Upper lobe of left lung (tissue), 6 donors: ENCODE measurements around the gene TPCN1. TPM values are rescaled to one million over a fixed set of nuclear protein-coding genes. Genes with fewer than 3 reads are reported as not detected.

Experiments
- ATAC-seq, 2 donors: fragments of 200-7000 bp; cut with Tn5 transposase; one replicate each; pipeline ENCODE4 v1.9.1; 2022; ENCODE audit warnings: mild to moderate bottlenecking in 2 of 2, moderate library complexity in 2 of 2; ENCODE audit not compliant: low FRiP score in 2 of 2
- DNase-seq, 2 donors: peaks; one replicate each; pipeline ENCODE4 v3.0.0-alpha.2; 2019 to 2020
- H3K27ac ChIP-seq, 4 donors: fragments of 200-600 bp; sonication (generic); one replicate each; pipeline ENCODE4 v1.5.1; 2016 to 2019
- H3K27me3 ChIP-seq, 4 donors: fragments of 200-600 bp; sonication (generic); one replicate each; pipeline ENCODE4 v1.5.1; 2017 to 2019
- H3K36me3 ChIP-seq, 4 donors: fragments of 200-600 bp; sonication (generic); one replicate each; pipeline ENCODE4 v1.5.1; 2016 to 2019
- H3K4me1 ChIP-seq, 4 donors: fragments of 200-600 bp; sonication (generic); one replicate each; pipeline ENCODE4 v1.5.1; 2018 to 2019
- H3K4me3 ChIP-seq, 4 donors: fragments of 200-600 bp; sonication (generic); one replicate each; pipeline ENCODE4 v1.5.1; 2017 to 2019; ENCODE audit warnings: mild to moderate bottlenecking in 2 of 4, moderate library complexity in 1 of 4
- H3K9me3 ChIP-seq, 4 donors: fragments of 200-600 bp; sonication (generic); one replicate each; pipeline ENCODE4 v1.5.1; 2018 to 2019
- CTCF ChIP-seq, 6 experiments: fragments of 450-650 bp in 4 of 6; fragments of 200-600 bp in 2 of 6; sonication (generic) in 2 of 6; IDR thresholded peaks; one replicate each; pipeline ENCODE4 v1.5.1; 2016 to 2019; ENCODE audit warnings: antibody characterized with exemption in 6 of 6
- EP300 ChIP-seq, 4 donors: sonication (generic); formaldehyde crosslinking; IDR thresholded peaks; one replicate each; pipeline ENCODE4 v1.5.1; 2017; ENCODE audit warnings: antibody characterized with exemption in 4 of 4, control low read depth in 2 of 4
- POLR2A ChIP-seq, 4 donors: fragments of 450-650 bp; IDR thresholded peaks; one replicate each; pipeline ENCODE4 v1.5.1; 2016 to 2017; ENCODE audit warnings: antibody characterized with exemption in 4 of 4, mild to moderate bottlenecking in 2 of 4
- POLR2AphosphoS5 ChIP-seq, 2 donors: sonication (generic); formaldehyde crosslinking; IDR thresholded peaks; one replicate each; pipeline ENCODE4 v1.5.1; 2017; ENCODE audit warnings: antibody characterized with exemption in 2 of 2
- WGBS, 2 donors: methylation state at CpG; one replicate each; pipeline ENCODE4 v1.1.5; 2017 to 2018; 5-methylcytosine and 5-hydroxymethylcytosine counted together
- total RNA-seq, 6 donors: library from RNA; depleted of rRNA in 4 of 6; stranded (reverse); fragments of >200 nt in 4 of 6; gene quantifications; one replicate each; pipeline versions ENCODE4 v1.1.0 to v1.2.1, GENCODE V29; 2016 to 2021
- donor health status: DM: no; HTN: no; CAD: no; lungs with moderate emphysema.
- donor health status: DM: no; HTN: yes; CAD: no; lungs with severe emphysema.

TPCN1 gene
- total RNA-seq, 6 donors from 2014 or later, result 36.6 to 193 (median 52.2) TPM

GRCh38 chr12:113278633-113279032 is 57.4 kb downstream of the TPCN1 start:
- no peaks in the 10 kb centered on the region for H3K4me1 ChIP-seq
- no peaks in the 10 kb centered on the region for H3K27me3 ChIP-seq
- DNase-seq (no peak), ATAC-seq (no peak)
- TF ChIP-seq POLR2A (IDR thresholded peaks at IDR 0.05) (no peak), CTCF (IDR thresholded peaks at IDR 0.05) (no peak), EP300 (IDR thresholded peaks at IDR 0.05) (no peak), POLR2AphosphoS5 (IDR thresholded peaks at IDR 0.05) (no peak)
- WGBS, 2 donors, result 78 to 81% methylated on average over 5 of the region's 5 CpGs
- H3K9me3 ChIP-seq, result no peaks in the 10 kb centered on the region
- H3K36me3 ChIP-seq, result peaks cover 30 to 78% (median 54%) of the 10 kb centered on the region in 4 donors
- H3K4me3 ChIP-seq, result no peak overlapping the region
- H3K27ac ChIP-seq, result no peak overlapping the region

- Histone ChIP-seq H3K27ac (no peak overlapping the region), H3K4me3 (no peak overlapping the region), H3K27me3 (no peaks in the 10 kb centered on the region), H3K9me3 (no peaks in the 10 kb centered on the region), H3K4me1 (peaks cover 0 to 4% (median 0%) of the 10 kb centered on the region in 4 donors), H3K36me3 (peaks cover 32 to 87% (median 64%) of the 10 kb centered on the region in 4 donors)
- 80 to 84% methylated on average over 13 of the region's 13 CpGs for WGBS, 2 donors
- ATAC-seq, result no peak
- TF ChIP-seq POLR2AphosphoS5 (IDR thresholded peaks at IDR 0.05) (no peak), EP300 (IDR thresholded peaks at IDR 0.05) (no peak), CTCF (IDR thresholded peaks at IDR 0.05) (no peak), POLR2A (IDR thresholded peaks at IDR 0.05) (no peak)
- no peak for DNase-seq
Observed at GRCh38 chr12:113284751-113285150, 63.5 kb downstream of the TPCN1 start.

GRCh38 chr12:113285679-113286610 is 64.7 kb downstream of the TPCN1 start:
- no peaks in the 10 kb centered on the region for H3K9me3 ChIP-seq
- no peak for TF ChIP-seq POLR2A (IDR thresholded peaks at IDR 0.05)
- TF ChIP-seq EP300 (IDR thresholded peaks at IDR 0.05), result no peak
- TF ChIP-seq POLR2AphosphoS5 (IDR thresholded peaks at IDR 0.05), result peak in 1 of 2 donors; percentile 53
- TF ChIP-seq CTCF (IDR thresholded peaks at IDR 0.05), result no peak
- H3K27me3 ChIP-seq, result no peaks in the 10 kb centered on the region
- WGBS, 2 donors, result 80 to 88% methylated on average over 14 to 21 of the region's 22 CpGs
- peaks cover 0 to 4% (median 0%) of the 10 kb centered on the region in 4 donors for H3K4me1 ChIP-seq
- no peak overlapping the region for H3K27ac ChIP-seq
- no peak for DNase-seq
- H3K4me3 ChIP-seq, result no peak overlapping the region
- peaks cover 32 to 89% (median 69%) of the 10 kb centered on the region in 4 donors for H3K36me3 ChIP-seq
- ATAC-seq, result peak in 1 of 2 donors; percentile 2

- no peaks in the 10 kb centered on the region for H3K27me3 ChIP-seq
- H3K4me3 ChIP-seq, result no peak overlapping the region
- H3K36me3 ChIP-seq, result peaks cover 35 to 90% (median 70%) of the 10 kb centered on the region in 4 donors
- ATAC-seq (no peak), DNase-seq (no peak)
- WGBS, 2 donors, result 88 to 94% methylated on average over 7 to 11 of the region's 11 CpGs
- H3K27ac ChIP-seq, result peak overlapping the region in 1 of 4 donors; percentile 48
- TF ChIP-seq EP300 (IDR thresholded peaks at IDR 0.05) (no peak), POLR2A (IDR thresholded peaks at IDR 0.05) (no peak), POLR2AphosphoS5 (IDR thresholded peaks at IDR 0.05) (no peak), CTCF (IDR thresholded peaks at IDR 0.05) (no peak)
- H3K9me3 ChIP-seq, result no peaks in the 10 kb centered on the region
- peaks cover 0 to 4% (median 0%) of the 10 kb centered on the region in 4 donors for H3K4me1 ChIP-seq
Observed at GRCh38 chr12:113286712-113287111, 65.4 kb downstream of the TPCN1 start.
